Neutrophil (primary cell): ENCODE data around the gene ALPG.

Source experiments
- H3K27ac ChIP-seq: fragments of 200-600 bp; sonication (generic); 2 replicates; pipeline ENCODE4 v1.5.1; 2016; ENCODE audit warnings: mild to moderate bottlenecking, moderate library complexity
- H3K27me3 ChIP-seq: fragments of 200-600 bp; sonication (generic); 2 replicates; pipeline ENCODE4 v1.6.0; 2016; ENCODE audit warnings: mild to moderate bottlenecking
- H3K36me3 ChIP-seq: fragments of 200-600 bp; sonication (generic); 2 replicates; pipeline ENCODE4 v1.5.1; 2017
- H3K4me1 ChIP-seq, 2 experiments: fragments of 200-600 bp in 1 of 2; sonication (generic) in 1 of 2; 1 replicate in 1 of 2; 2 replicates in 1 of 2; pipeline versions ENCODE4 v1.5.1 to v1.6.1; 2013 to 2016; ENCODE audit warnings: low read depth in 1 of 2, low read length in 1 of 2, mild to moderate bottlenecking in 1 of 2, moderate library complexity in 1 of 2; ENCODE audit not compliant: control insufficient read depth in 1 of 2, insufficient read depth in 1 of 2
- H3K4me3 ChIP-seq, 2 experiments: fragments of 200-600 bp in 1 of 2; sonication (generic) in 1 of 2; 1 replicate in 1 of 2; 2 replicates in 1 of 2; pipeline ENCODE4 v1.5.1; 2013 to 2016; ENCODE audit warnings: low read depth in 1 of 2, low read length in 1 of 2, mild to moderate bottlenecking in 1 of 2, moderate library complexity in 1 of 2
- H3K9me3 ChIP-seq: fragments of 200-600 bp; sonication (generic); 2 replicates; pipeline ENCODE4 v1.5.1; 2016
- CTCF ChIP-seq: fragments of 200-600 bp; sonication (generic); IDR thresholded peaks from 2 replicates; pipeline ENCODE4 v1.5.1; 2016; ENCODE audit warnings: antibody characterized with exemption

Gene ALPG

GRCh38 chr2:232386740-232387450 is 19.7 kb upstream of the ALPG start:
- Histone ChIP-seq H3K4me3 (no peak overlapping the region), H3K27ac (no peak overlapping the region), H3K36me3 (no peaks in the 10 kb centered on the region), H3K27me3 (peaks cover 89% of the 10 kb centered on the region), H3K4me1 (no peaks in the 10 kb centered on the region), H3K9me3 (no peaks in the 10 kb centered on the region)
- TF ChIP-seq CTCF, result no peak

- no peak overlapping the region for H3K4me3 ChIP-seq
- peaks cover 82% of the 10 kb centered on the region for H3K27me3 ChIP-seq
- H3K27ac ChIP-seq, result no peak overlapping the region
- no peaks in the 10 kb centered on the region for H3K36me3 ChIP-seq
- TF ChIP-seq CTCF, result no peak
- no peaks in the 10 kb centered on the region for H3K4me1 ChIP-seq
- no peaks in the 10 kb centered on the region for H3K9me3 ChIP-seq
Observed at GRCh38 chr2:232387451-232388171, 19.0 kb upstream of the ALPG start.

GRCh38 chr2:232388324-232388891 is 18.2 kb upstream of the ALPG start:
- Histone ChIP-seq H3K4me3 (no peak overlapping the region), H3K4me1 (no peaks in the 10 kb centered on the region), H3K36me3 (no peaks in the 10 kb centered on the region), H3K27ac (no peak overlapping the region), H3K9me3 (no peaks in the 10 kb centered on the region), H3K27me3 (peaks cover 74% of the 10 kb centered on the region)
- no peak for TF ChIP-seq CTCF

GRCh38 chr2:232389327-232389726 is 17.3 kb upstream of the ALPG start:
- H3K27ac ChIP-seq, result no peak overlapping the region
- H3K9me3 ChIP-seq, result no peaks in the 10 kb centered on the region
- TF ChIP-seq CTCF, result no peak
- peaks cover 65% of the 10 kb centered on the region for H3K27me3 ChIP-seq
- no peaks in the 10 kb centered on the region for H3K36me3 ChIP-seq
- H3K4me1 ChIP-seq, result no peaks in the 10 kb centered on the region
- no peak overlapping the region for H3K4me3 ChIP-seq

GRCh38 chr2:232390661-232391060 is 16.0 kb upstream of the ALPG start:
- Histone ChIP-seq H3K36me3 (no peaks in the 10 kb centered on the region), H3K4me1 (no peaks in the 10 kb centered on the region), H3K27me3 (peaks cover 60% of the 10 kb centered on the region), H3K9me3 (no peaks in the 10 kb centered on the region), H3K27ac (no peak overlapping the region), H3K4me3 (no peak overlapping the region)
- TF ChIP-seq CTCF, result no peak
